SK-N-SH (cell line): Measurements from ENCODE around the gene DIPK1A. TPM values are rescaled to one million over a fixed set of nuclear protein-coding genes. Genes with fewer than 3 reads are reported as not detected.

Source experiments
- CTCF ChIA-PET: fragments of 300-600, 350-600 bp; formaldehyde crosslinking; extraction: SDS; loops from one replicate; lab custom pipeline; 2021; lab: Yijun Ruan, JAX
- POLR2A ChIA-PET: fragments of 350-600 bp; sonication (Branson Sonifier 250); formaldehyde crosslinking; extraction: SDS; loops from one replicate; lab custom pipeline; 2020; ENCODE audit warnings: antibody characterized with exemption, inconsistent platforms; lab: Yijun Ruan, JAX
- DNase-seq: peaks from one replicate; pipeline ENCODE4 v3.0.0; 2012
- H2AFZ ChIP-seq: fragments of 200-600 bp; sonication (generic); 2 replicates; pipeline ENCODE4 v1.8.1; 2016; ENCODE audit warnings: antibody characterized with exemption, mild to moderate bottlenecking, low read depth
- H3F3A ChIP-seq: fragments of 200-600 bp; sonication (generic); replicated peaks from 2 replicates; pipeline ENCODE3; 2016; ENCODE audit warnings: antibody characterized with exemption, mild to moderate bottlenecking; ENCODE audit not compliant: insufficient read depth
- H3K27ac ChIP-seq, 2 experiments: fragments of 200-500 bp in 1 of 2; fragments of 200-600 bp in 1 of 2; sonication (Bioruptor generic) in 1 of 2; sonication (generic), shearing (Covaris generic) in 1 of 2; 2 replicates each; pipeline versions ENCODE4 v1.5.1 to v1.6.1; 2014 to 2016; ENCODE audit warnings: low read depth in 2 of 2, inconsistent platforms in 1 of 2, low read length in 1 of 2, mild to moderate bottlenecking in 1 of 2, mixed read lengths in 1 of 2
- H3K27me3 ChIP-seq: fragments of 200-600 bp; sonication (generic), shearing (Covaris generic); 2 replicates; pipeline ENCODE4 v1.6.1; 2016; ENCODE audit warnings: mixed run types; ENCODE audit not compliant: insufficient read depth
- H3K36me3 ChIP-seq, 2 experiments: fragments of 200-500 bp in 1 of 2; fragments of 200-600 bp in 1 of 2; sonication (Bioruptor generic) in 1 of 2; sonication (generic) in 1 of 2; replicated peaks in 1 of 2; 2 replicates each; pipeline versions ENCODE3 to v1.5.1; 2014 to 2016; ENCODE audit warnings: low read length in 1 of 2, mild to moderate bottlenecking in 1 of 2; ENCODE audit not compliant: insufficient read depth in 2 of 2, control insufficient read depth in 1 of 2
- H3K4me1 ChIP-seq, 2 experiments: fragments of 200-500 bp in 1 of 2; fragments of 200-600 bp in 1 of 2; sonication (Bioruptor generic) in 1 of 2; sonication (generic), shearing (Covaris generic) in 1 of 2; 2 replicates each; pipeline versions ENCODE4 v1.5.1 to v1.6.1; 2014 to 2016; ENCODE audit warnings: low read depth in 1 of 2, low read length in 1 of 2, mixed run types in 1 of 2; ENCODE audit not compliant: insufficient read depth in 2 of 2, control insufficient read depth in 1 of 2
- H3K4me2 ChIP-seq: fragments of 200-600 bp; sonication (generic), shearing (Covaris generic); 2 replicates; pipeline ENCODE4 v1.6.1; 2017; ENCODE audit warnings: mixed run types
- H3K4me3 ChIP-seq, 2 experiments: fragments of 200-500 bp in 1 of 2; fragments of 200-600 bp in 1 of 2; sonication (Bioruptor generic) in 1 of 2; sonication (generic), shearing (Covaris generic) in 1 of 2; 2 replicates each; pipeline versions ENCODE4 v1.5.1 to v1.8.1; 2014 to 2016; ENCODE audit warnings: low read depth in 2 of 2, inconsistent platforms in 1 of 2, low read length in 1 of 2, mild to moderate bottlenecking in 1 of 2, mixed read lengths in 1 of 2, moderate library complexity in 1 of 2
- H3K79me2 ChIP-seq: fragments of 200-600 bp; sonication (generic); 2 replicates; pipeline ENCODE4 v1.8.1; 2017; ENCODE audit warnings: mild to moderate bottlenecking; ENCODE audit not compliant: insufficient read depth
- H3K9ac ChIP-seq: fragments of 200-600 bp; sonication (generic); 2 replicates; pipeline ENCODE4 v1.6.1; 2017; ENCODE audit warnings: mixed run types
- H3K9me2 ChIP-seq: fragments of 200-600 bp; sonication (generic); 2 replicates; pipeline ENCODE4 v1.6.1; 2017; ENCODE audit warnings: mixed run types
- H3K9me3 ChIP-seq: fragments of 200-600 bp; sonication (generic); 2 replicates; pipeline ENCODE4 v1.6.1; 2017; ENCODE audit warnings: mixed run types, mild to moderate bottlenecking, moderate library complexity
- H4K20me1 ChIP-seq: fragments of 200-600 bp; sonication (generic); 2 replicates; pipeline ENCODE4 v1.6.1; 2017; ENCODE audit warnings: mild to moderate bottlenecking, mixed run types; ENCODE audit not compliant: insufficient read depth
- CHD2 ChIP-seq: fragments of 150-350 bp; IDR thresholded peaks from 2 replicates; pipeline ENCODE4 v1.6.1; 2018; ENCODE audit warnings: low read length; ENCODE audit not compliant: partially characterized antibody
- CTCF ChIP-seq: fragments of 200-600 bp; sonication (generic); IDR thresholded peaks from 2 replicates; pipeline ENCODE4 v1.6.1; 2017; ENCODE audit warnings: antibody characterized with exemption, mild to moderate bottlenecking, moderate library complexity
- ELF1 ChIP-seq: IDR thresholded peaks from 2 replicates; pipeline ENCODE4 v1.4.0; 2012
- FOSL2 ChIP-seq: IDR thresholded peaks from 2 replicates; pipeline ENCODE4 v1.4.0; 2012; ENCODE audit warnings: low read depth, mild to moderate bottlenecking, moderate library complexity, borderline replicate concordance
- GABPA ChIP-seq: IDR thresholded peaks from 2 replicates; pipeline ENCODE4 v1.4.0; 2012; ENCODE audit warnings: low read depth, mild to moderate bottlenecking
- JUND ChIP-seq: IDR thresholded peaks from 2 replicates; pipeline ENCODE4 v1.4.0; 2012
- NFIC ChIP-seq: IDR thresholded peaks from 2 replicates; pipeline ENCODE4 v1.4.0; 2012; ENCODE audit warnings: borderline replicate concordance
- PBX3 ChIP-seq: IDR thresholded peaks from 2 replicates; pipeline ENCODE4; 2012
- POLR2AphosphoS5 ChIP-seq: IDR thresholded peaks from 2 replicates; pipeline ENCODE4 v1.6.1; 2012; ENCODE audit warnings: low read depth, low read length
- RAD21 ChIP-seq: IDR thresholded peaks from 2 replicates; pipeline ENCODE4 v1.6.1; 2012; ENCODE audit warnings: mild to moderate bottlenecking, low read length
- RXRA ChIP-seq: IDR thresholded peaks from 2 replicates; pipeline ENCODE4 v1.4.0; 2012; ENCODE audit warnings: low read depth, mild to moderate bottlenecking, borderline replicate concordance
- SMC3 ChIP-seq: IDR thresholded peaks from 2 replicates; pipeline ENCODE4 v1.6.1; 2012; ENCODE audit warnings: low read depth, low read length, improper control_type of control experiment
- WGBS: methylation state at CpG from one replicate; pipeline ENCODE4 v1.1.6; 2017; ENCODE audit warnings: low lambda C conversion rate; 5-methylcytosine and 5-hydroxymethylcytosine counted together
- polyA plus RNA-seq, 3 experiments: library from polyadenylated mRNA; depleted of rRNA; stranded (reverse); fragments of >200 nt; gene quantifications; 2 replicates each; pipeline ENCODE4 v1.2.3, GENCODE V29; 2012

Gene DIPK1A
- polyA plus RNA-seq, 1 of the 3 experiments (the other 2 are of a cell fraction): 3.4 TPM

DNA sequence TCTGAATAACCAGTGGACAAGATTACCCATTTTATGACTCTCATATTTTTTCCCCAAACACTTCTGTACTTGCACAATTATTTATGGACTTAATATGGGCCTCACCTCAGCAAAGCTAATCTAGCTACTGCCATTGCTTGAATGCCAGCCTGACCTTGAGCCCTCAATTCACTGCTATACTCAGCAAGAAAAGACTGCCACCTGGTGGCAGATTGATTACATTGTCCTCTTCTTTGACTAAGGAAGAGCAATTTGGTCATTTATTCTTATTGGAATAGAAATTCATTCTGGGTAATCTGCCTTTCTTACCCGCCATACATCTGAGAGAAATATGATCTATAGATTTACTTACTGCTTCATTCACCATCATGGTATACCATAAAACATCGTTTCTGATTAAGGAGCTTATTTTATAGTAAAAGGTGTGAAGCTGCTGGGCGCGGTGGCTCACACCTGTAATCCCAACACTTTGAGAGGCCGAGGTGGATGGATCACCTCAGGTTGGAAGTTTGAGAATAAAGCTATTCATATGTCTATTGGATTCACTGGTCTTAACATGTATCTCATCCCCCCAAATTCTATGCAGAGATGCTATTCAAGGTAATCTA lies 32.9 kb upstream of the DIPK1A start:
- no peaks in the 10 kb centered on the region; a peak in 1 of 4 replicates for H3K4me1 ChIP-seq
- no peaks in the 10 kb centered on the region for H3F3A ChIP-seq
- no peak overlapping the region for H3K27ac ChIP-seq
- no peak overlapping the region for H3K4me2 ChIP-seq
- no peaks in the 10 kb centered on the region for H3K9me2 ChIP-seq
- peak; percentile 85 for TF ChIP-seq CTCF
- TF ChIP-seq RAD21: peak; percentile 95
- TF ChIP-seq CHD2: peak; percentile 17
- peak; percentile 97 for TF ChIP-seq SMC3
- no peak for TF ChIP-seq PBX3
- TF ChIP-seq, all 33 proteins: peak for 4
- POLR2A ChIA-PET: no interaction called here
- DNase-seq: peak; percentile 59
- H3K9me3 ChIP-seq: no peaks in the 10 kb centered on the region
- H3K36me3 ChIP-seq: no peaks in the 10 kb centered on the region
- H3K79me2 ChIP-seq: no peaks in the 10 kb centered on the region
- H2AFZ ChIP-seq: no peak overlapping the region
- no peaks in the 10 kb centered on the region for H3K27me3 ChIP-seq
- H4K20me1 ChIP-seq: no peaks in the 10 kb centered on the region
- no peak overlapping the region; a peak in 1 of 4 replicates for H3K4me3 ChIP-seq
- no peak overlapping the region for H3K9ac ChIP-seq
- CTCF ChIA-PET: interaction anchor here (0.6 to 3.7 kb wide), 64 partner anchors 9 to 693 kb away, joined by 3 to 193 read pairs (median 4); partner anchors contain the start of gene DIPK1A
- WGBS: 58% methylated on average over 5 of the region's 5 CpGs

GRCh38 chr1:92993581-92993980 lies 32.3 kb upstream of the DIPK1A start:
- POLR2A ChIA-PET: no interaction called here
- H3F3A ChIP-seq: no peaks in the 10 kb centered on the region
- WGBS: 96% methylated on average over 1 of the region's 1 CpG
- no peak overlapping the region for H3K27ac ChIP-seq
- no peak overlapping the region for H3K9ac ChIP-seq
- no peaks in the 10 kb centered on the region for H3K9me2 ChIP-seq
- H3K4me2 ChIP-seq: no peak overlapping the region
- H3K9me3 ChIP-seq: no peaks in the 10 kb centered on the region
- H2AFZ ChIP-seq: no peak overlapping the region
- no peak for TF ChIP-seq RAD21
- TF ChIP-seq JUND: no peak
- no peak for TF ChIP-seq GABPA
- no peak for TF ChIP-seq FOSL2
- TF ChIP-seq POLR2AphosphoS5: no peak
- TF ChIP-seq RXRA: no peak
- no peak for TF ChIP-seq NFIC
- TF ChIP-seq ELF1: no peak
- CTCF ChIA-PET: interaction anchor here (0.6 to 3.7 kb wide), 52 partner anchors 8 to 692 kb away, joined by 3 to 193 read pairs (median 5); partner anchors contain the start of gene DIPK1A
- no peaks in the 10 kb centered on the region for H3K36me3 ChIP-seq
- H3K27me3 ChIP-seq: no peaks in the 10 kb centered on the region
- no peak for DNase-seq
- no peak overlapping the region for H3K4me3 ChIP-seq
- H4K20me1 ChIP-seq: no peaks in the 10 kb centered on the region
- no peaks in the 10 kb centered on the region; a peak in 1 of 4 replicates for H3K4me1 ChIP-seq
- no peaks in the 10 kb centered on the region for H3K79me2 ChIP-seq
